HG03575 (cell line): ENCODE results near the gene THPO.
"Not testable (repeated sequence)": the region's sequence is repeated elsewhere in the genome, so short reads cannot be mapped to it uniquely, and the experiment has no call there.

ENCODE experiments used
- ATAC-seq: cut with Tn5 transposase; IDR thresholded peaks from one replicate; pipeline ENCODE4 v1.9.1; 2021; ENCODE audit not compliant: unreplicated experiment, insufficient number of reproducible peaks, low FRiP score; ENCODE audit errors: extremely low read depth

Gene THPO

DNA sequence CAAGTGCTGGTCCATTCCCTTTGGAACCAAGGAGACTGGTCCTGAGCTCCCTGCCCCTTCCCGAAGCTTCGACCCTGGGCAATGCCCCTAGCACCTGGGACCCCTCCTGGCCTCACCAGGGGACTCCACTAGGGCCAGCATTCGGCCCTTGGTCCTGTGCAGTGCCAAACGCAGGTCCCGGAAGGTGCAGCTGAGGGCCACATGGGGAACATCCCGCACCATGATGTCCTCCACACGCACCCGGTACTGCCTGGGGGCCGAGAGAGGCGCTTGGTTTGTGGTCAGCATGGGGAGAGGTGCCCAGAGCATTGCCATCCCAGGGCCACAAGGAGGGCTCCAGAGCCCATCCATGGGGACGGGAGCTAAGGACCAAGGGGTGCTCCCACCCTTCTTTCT lies 24.5 kb downstream of the THPO start:
- ATAC-seq: no peak

DNA sequence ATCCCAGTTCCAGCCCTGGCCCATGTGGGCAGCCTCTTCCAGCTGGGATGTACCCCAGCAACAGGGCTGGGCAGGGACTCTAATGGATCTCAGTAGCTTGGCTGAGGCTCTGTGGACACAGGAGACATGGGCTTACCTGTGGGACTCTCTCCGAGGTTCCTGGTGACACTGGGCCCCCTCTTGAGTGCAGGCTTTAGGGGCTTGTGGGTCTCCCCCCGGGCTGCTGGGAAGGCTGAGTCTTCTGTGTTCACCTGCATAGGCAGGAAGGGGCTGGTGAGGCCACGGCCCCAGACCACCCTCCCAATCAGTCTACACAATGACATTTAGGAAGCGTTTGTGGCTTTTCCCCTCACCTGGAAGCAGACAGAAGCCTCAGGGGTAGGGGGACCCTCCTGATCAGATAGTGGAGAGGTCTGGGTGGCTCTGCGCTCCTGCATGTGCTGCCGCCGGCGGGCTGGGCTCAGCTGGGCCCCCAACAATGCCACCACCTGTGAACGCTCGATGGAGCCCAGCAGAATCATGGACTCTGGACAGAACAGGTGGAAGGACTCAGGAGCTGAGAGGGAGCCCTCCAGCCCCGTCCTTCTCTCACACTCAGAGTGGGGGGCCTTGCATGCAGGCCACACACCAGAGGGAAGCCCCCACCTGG lies 25.0 kb downstream of the THPO start:
- no peak for ATAC-seq

DNA sequence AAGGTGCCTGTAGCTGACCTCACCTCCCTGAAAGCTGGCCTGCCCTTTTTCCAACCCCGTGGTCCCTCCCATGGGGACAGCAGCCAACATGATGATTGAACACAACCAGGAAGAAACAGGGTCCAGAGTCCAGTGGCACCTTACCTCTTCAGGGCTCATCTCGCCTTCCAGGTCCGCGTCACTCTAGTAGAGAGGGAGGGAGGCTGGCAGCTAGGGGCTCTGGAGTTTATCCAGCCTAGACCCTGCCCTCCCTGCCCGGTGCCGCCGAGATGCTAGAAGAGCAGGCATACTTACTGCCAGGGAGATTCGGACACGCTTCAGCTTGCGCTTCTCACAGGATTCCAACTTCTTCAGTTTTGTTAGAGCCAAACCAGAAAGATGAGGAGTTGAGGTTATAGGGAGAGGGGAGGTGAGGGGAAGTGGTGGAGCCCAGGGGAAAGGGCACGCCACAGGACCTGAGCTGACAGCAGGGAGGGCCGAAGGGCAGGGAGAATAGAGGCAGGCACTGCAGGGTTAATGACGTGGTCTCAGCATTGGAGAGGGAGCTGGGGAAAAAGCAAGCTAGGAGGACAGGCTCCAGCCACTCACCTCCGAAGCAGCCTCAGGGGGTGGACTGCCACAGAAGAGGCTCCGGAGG lies 25.7 kb downstream of the THPO start:
- ATAC-seq: no peak

DNA sequence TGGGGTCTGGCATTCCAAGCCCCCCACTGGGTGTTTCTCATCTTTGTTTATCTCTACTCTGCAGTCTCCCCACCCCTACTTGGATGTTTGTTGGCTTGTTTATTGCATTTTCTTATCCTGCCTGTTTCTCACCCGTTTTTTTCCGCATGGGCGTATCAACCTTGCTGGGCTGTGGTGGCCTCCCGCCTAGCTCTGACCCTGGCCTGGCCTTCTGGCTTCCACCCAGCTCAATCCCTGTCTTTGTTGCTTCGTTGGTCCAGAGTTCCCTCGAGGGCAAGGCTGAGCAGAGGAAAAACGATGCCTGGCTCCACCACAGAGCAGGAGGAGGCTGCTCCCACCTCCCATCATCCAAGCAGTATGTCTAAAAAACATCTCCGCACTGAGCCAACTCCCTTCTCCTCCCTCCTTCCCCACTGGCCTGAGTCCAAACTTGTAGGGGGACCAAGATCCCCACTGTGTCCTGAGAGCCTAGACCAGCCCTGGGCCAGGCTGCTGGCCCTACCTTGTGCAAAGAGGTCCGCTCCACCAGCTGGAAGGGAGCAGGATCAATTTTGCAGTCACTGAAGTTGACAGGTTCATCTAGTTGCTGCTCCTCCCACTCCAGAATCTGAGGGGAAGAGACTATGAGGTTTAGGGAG lies 26.4 kb downstream of the THPO start:
- no peak for ATAC-seq

DNA sequence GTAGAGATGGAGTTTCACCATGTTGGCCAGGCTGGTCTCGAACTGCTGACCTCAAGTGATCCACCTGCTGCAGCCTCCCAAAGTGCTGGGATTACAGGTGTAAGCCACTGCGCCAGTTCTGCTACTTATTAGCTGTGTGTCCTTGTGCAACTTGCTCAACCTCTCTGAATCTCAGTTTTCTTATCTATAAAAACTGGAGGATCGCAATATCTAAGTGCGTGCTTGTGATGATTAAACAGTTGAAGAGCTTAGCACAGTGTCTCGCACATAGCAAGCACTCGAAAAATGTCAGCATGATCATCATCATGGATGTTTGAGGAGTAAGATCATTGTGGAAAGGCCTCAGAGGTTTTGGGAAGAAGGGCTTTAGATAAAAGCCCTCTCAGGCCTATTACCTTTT lies 27.4 kb downstream of the THPO start:
- no peak for ATAC-seq

DNA sequence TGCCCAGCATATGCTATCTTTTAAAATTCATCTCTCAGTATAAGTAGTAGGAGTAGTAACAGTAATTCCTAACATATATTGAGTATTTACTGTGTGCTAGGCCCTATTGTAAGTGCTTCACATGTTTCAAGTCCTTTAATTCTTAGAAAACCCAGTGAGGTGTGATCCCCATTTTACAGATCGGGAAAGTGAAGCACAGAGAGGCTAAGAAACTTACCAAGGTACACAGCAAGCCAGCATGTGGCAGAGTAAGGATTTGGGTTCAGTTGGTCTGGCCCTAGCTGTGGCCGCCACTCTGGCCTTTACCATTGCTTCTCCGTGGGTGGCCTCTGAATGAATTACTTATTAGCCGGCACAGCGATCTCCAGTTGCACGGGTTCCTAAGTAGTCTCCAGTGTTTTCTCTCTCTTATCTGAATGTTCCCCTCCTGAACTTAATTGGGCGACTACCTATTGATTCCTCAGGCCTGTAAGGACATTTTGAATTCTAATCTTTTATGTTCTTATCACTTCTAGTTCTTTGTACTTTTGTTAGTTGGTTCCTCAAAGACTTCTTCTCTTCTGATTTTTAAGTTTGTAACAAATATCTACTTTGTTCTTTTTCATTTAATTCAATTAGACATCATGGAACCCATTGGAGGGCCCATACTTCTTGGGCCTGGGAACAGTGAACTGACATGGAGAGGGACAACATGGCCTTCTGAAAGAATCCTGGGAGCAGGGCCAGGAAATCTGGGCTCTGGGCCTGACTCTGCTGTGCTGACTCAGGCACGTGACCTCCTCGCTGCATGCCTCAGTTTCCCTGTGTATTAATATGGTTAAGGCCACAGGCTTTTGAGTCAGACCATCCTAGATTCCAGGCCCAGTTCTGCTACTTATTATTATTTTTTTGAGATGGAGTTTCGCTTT lies 28.2 kb downstream of the THPO start:
- ATAC-seq: no peak

DNA sequence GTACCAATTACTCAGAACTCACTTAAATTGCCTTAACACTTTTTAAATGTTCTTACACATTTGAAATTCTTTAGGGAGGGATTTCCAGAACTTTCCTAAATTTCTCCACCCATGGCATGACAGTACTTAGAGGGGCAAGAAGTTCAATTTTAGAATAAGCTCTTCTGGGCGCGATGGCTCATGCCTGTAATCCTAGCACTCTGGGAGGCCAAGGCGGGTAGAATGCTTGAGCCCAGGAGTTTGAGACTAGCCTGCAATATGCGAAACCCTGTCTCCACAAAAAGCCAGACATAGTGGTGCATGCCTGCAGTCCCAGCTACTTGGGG lies 30.0 kb downstream of the THPO start:
- no peak for ATAC-seq

DNA sequence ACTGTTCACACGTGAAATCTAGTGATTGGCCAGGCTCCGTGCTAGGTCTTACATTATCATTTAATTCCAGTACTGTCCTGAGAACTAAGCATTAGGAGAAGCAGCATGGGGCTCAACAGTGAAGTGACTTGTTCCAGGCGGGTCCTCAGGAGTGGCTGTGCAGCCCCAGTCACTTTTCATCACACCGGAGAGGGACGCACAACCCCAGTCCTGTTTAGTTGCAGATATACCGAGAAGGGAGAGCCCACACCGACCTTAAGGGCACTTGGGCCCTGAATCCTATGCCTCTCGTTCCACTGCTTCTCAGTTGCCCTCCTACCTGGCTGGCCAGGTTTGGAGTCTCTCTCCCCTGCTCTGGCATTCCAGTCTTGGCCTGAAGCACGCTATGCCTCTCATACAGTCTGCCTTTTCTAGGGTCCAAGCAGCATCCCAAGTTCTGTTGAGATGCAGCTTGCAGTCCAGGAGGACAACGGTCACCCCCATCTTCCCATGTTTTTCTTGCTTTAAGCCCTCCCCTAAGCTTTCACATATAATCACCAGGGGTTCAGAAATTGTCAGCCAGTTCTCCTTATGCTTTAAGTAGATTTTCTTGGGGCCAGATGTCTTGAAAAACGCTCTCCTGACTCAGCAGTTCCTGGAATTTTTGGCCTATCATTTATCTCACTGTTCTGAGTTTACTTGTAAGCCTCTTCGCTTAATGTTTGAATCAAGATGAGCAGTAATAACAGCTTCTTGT lies 30.5 kb downstream of the THPO start:
- ATAC-seq: no peak

DNA sequence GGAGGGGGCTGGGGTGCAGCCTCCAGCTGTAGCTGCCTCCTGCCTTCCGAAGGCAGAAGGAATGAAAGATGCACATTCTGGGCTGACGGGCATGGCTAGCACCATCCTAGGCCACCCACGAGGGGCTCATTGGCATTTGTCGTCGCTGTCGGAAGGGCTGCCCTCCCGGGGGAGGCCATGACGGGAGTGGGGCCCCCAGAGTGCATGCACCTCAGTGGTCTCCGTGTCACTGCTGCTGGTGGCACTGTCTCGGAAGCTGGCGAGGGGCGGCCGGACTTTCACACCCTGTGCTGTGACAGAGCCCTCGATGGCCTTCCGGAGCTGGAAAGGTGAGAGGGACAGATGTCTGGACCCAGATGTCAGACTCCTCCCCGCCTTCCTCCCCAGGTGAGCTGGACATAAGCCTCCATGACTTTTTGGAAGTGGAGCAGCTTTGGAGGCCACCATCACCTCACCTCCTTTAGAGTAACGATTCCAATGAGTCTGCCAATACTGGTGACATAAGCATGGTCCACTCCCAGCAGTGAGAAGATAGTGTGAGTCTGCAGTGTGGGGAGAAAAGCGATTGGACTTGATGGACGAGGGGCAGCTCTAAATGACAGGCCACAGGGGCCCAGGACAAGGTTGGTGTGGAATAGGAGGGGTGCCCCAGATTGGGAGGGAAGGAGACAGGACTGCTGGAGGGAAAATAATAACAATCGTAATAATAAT lies 31.4 kb downstream of the THPO start:
- no peak for ATAC-seq

DNA sequence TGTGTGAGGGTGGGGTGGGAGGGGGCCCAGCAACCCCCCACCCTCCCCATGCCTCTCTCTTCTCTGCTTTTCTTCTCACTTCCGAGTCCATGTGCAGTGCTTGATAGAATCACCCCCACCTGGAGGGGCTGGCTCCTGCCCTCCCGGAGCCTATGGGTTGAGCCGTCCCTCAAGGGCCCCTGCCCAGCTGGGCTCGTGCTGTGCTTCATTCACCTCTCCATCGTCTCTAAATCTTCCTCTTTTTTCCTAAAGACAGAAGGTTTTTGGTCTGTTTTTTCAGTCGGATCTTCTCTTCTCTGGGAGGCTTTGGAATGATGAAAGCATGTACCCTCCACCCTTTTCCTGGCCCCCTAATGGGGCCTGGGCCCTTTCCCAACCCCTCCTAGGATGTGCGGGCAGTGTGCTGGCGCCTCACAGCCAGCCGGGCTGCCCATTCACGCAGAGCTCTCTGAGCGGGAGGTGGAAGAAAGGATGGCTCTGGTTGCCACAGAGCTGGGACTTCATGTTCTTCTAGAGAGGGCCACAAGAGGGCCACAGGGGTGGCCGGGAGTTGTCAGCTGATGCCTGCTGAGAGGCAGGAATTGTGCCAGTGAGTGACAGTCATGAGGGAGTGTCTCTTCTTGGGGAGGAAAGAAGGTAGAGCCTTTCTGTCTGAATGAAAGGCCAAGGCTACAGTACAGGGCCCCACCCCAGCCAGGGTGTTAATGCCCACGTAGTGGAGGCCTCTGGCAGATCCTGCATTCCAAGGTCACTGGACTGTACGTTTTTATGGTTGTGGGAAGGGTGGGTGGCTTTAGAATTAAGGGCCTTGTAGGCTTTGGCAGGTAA lies 32.5 kb downstream of the THPO start:
- ATAC-seq: no peak

DNA sequence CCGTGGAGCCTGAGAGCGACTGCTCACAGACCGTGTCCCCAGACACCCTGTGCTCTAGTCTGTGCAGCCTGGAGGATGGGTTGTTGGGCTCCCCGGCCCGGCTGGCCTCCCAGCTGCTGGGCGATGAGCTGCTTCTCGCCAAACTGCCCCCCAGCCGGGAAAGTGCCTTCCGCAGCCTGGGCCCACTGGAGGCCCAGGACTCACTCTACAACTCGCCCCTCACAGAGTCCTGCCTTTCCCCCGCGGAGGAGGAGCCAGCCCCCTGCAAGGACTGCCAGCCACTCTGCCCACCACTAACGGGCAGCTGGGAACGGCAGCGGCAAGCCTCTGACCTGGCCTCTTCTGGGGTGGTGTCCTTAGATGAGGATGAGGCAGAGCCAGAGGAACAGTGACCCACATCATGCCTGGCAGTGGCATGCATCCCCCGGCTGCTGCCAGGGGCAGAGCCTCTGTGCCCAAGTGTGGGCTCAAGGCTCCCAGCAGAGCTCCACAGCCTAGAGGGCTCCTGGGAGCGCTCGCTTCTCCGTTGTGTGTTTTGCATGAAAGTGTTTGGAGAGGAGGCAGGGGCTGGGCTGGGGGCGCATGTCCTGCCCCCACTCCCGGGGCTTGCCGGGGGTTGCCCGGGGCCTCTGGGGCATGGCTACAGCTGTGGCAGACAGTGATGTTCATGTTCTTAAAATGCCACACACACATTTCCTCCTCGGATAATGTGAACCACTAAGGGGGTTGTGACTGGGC lies 33.3 kb downstream of the THPO start:
- ATAC-seq: no peak

DNA sequence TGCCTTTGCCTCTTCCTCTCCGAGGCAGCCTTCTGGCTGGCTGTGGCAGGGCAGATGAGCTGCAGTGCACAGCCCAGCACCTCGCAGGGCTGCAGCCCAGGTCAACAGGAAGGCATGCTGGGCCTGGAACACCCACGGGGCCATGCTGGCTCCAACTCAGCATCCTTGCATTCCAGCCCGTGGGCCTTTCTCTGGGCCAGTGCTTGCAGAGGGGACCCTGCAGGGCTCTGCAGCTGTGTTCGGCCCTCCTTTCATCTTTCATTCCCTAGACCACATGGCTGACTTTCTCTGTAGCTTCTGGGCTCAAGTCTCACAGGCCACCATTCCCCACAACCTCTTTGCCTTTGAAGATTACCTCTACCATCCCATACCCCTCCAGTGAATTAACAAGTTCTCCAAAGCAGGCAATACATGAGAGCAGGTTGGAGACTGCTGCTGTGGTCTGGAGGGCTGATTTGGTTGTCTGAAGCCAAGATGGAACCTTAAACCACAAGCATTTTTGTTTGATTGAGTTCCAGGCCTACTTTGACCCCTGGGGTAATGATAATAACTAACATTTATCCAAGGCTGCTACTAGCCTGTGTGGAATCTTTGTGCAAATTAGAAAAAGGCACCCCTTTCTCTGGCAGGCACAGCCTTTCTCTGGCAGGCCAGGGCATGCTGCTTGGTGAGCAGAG lies 34.7 kb downstream of the THPO start:
- ATAC-seq: no peak

DNA sequence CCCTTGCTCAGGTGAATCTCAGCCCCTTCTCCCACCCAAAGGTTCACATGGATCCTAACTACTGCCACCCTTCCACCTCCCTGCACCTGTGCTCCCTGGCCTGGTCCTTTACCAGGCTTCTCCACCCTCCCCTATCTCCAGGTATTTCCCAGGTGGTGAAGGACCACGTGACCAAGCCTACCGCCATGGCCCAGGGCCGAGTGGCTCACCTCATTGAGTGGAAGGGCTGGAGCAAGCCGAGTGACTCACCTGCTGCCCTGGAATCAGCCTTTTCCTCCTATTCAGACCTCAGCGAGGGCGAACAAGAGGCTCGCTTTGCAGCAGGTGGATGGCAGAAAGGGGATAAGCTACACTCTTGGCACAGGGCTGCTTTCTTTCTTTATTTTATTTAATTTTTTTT lies 36.1 kb downstream of the THPO start:
- no peak for ATAC-seq

DNA sequence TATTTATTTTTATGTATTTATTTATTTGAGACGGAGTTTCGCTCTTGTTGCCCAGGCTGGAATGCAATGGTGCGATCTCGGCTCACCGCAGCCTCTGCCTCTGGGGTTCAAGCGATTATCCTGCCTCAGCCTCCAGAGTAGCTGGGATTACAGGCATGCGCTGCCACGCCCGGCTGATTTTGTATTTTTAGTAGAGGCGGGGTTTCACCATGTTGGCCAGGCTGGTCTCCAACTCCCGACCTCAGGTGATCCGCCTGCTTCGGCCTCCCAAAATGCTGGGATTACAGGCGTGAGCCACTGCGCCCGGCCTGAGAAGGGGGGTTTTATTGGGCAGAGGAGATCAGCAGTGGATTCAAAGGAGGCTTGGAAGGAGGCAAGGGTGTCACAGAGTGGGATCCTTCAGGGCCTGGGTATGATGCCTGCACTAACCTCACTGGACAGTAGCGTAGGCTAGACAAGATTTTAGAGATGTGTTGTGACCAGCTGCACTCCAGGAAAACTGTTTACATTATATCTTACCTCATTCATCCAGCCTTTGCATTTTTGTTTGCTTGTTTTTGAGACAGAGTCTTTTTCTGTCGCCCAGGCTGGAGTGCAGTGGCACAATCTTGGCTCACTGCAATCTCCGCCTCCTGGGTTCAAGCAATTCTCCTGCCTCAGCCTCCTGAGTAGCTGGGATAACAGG lies 38.4 kb downstream of the THPO start:
- not testable (repeated sequence) for ATAC-seq

DNA sequence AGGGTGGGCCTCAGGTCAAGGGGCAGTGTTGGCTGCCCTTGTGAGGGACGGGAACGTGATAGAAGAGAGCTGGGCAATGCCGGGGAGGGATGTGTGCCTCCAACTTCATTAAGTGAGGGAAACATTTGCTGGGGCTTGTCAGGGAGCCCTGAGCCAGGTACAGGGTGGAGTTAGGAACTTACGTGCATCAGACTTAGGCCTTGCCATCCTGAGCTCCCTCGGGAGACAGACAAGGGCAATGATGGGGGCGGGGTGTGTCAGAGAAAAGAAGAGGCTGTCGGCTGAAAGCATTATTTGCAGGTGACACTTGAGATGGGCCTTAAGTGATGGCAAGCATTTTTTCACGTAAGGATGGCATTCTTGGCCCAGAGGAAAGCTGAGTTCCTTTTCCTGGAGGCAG lies 39.0 kb downstream of the THPO start:
- no peak for ATAC-seq

DNA sequence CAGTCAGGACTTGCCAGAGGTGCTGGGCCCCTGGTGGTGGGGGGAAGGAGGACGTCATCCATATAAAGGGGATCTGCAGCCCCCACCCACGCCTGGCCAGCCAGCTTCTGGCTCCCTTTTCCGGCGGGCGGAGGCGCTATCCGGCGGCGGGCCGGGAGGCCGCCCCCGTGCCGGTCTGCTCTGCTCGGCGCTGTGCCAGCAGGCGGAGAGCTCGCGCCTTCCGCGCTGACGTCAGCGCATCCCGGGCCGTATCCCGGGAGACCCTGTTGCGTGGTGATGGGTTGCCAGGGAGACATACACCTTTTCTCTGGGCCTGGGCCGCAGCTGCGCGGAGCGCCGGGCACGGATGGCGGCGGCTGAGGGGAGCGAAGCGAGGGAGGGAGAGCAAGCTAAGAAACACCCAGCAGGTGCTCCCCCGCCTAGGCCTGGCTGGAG lies 39.5 kb downstream of the THPO start:
- no peak for ATAC-seq
